Measurements from ENCODE around the gene SLCO2A1. TPM values are rescaled to one million over a fixed set of nuclear protein-coding genes. Genes with fewer than 3 reads are reported as not detected.

Gene SLCO2A1
- total and polyA plus RNA-seq, 11 donors: 2.8 to 28.4 (median 13.9) TPM

- Histone ChIP-seq H3K4me3 (no peak overlapping the region), H3K27ac (no peak overlapping the region), H3K36me3 (no peaks in the 10 kb centered on the region), H3K9me3 (no peaks in the 10 kb centered on the region), H3K27me3 (peaks cover 0 to 5% (median 0%) of the 10 kb centered on the region in 9 donors), H3K4me1 (no peaks in the 10 kb centered on the region)
- no peak for ATAC-seq
- no peak for TF ChIP-seq CTCF (IDR thresholded peaks at IDR 0.05)
- no peak for TF ChIP-seq POLR2A (IDR thresholded peaks at IDR 0.05)
- intact Hi-C loops (cut with DNase I): no loop called here
- 75 to 86% (median 78%) methylated on average over 9 of the region's 9 CpGs for WGBS, 4 donors
- DNase-seq: no peak
Observed at GRCh38 chr3:133998691-133999241, 31.0 kb downstream of the SLCO2A1 start.

GRCh38 chr3:133997871-133998635 lies 31.7 kb downstream of the SLCO2A1 start:
- TF ChIP-seq CTCF (IDR thresholded peaks at IDR 0.05): no peak
- TF ChIP-seq POLR2A (IDR thresholded peaks at IDR 0.05): no peak
- no peak for DNase-seq
- Histone ChIP-seq H3K27ac (no peak overlapping the region), H3K27me3 (peaks cover 0 to 5% (median 0%) of the 10 kb centered on the region in 9 donors), H3K4me1 (peaks cover 0 to 6% (median 0%) of the 10 kb centered on the region in 12 donors), H3K9me3 (no peaks in the 10 kb centered on the region), H3K4me3 (no peak overlapping the region), H3K36me3 (no peaks in the 10 kb centered on the region)
- no peak for ATAC-seq
- WGBS, 4 donors: 80 to 85% (median 82%) methylated on average over 8 to 9 of the region's 9 CpGs
- intact Hi-C loops (cut with DNase I): no loop called here

- DNase-seq: no peak
Observed at GRCh38 chr3:133996996-133997395, 32.7 kb downstream of the SLCO2A1 start.

More at GRCh38 chr3:133996996-133997395, 32.7 kb downstream of the SLCO2A1 start:
- H3K27ac ChIP-seq: no peak overlapping the region
- 89 to 95% (median 93%) methylated on average over 5 of the region's 5 CpGs for WGBS, 4 donors
- no peak for ATAC-seq
- TF ChIP-seq POLR2A (IDR thresholded peaks at IDR 0.05) (no peak), CTCF (IDR thresholded peaks at IDR 0.05) (no peak)
- H3K9me3 ChIP-seq: no peaks in the 10 kb centered on the region
- no peaks in the 10 kb centered on the region for H3K36me3 ChIP-seq
- intact Hi-C loops (cut with DNase I): no loop called here
- H3K27me3 ChIP-seq: peaks cover 0 to 5% (median 0%) of the 10 kb centered on the region in 9 donors
- H3K4me3 ChIP-seq: no peak overlapping the region
- peaks cover 0 to 14% (median 4%) of the 10 kb centered on the region in 12 donors for H3K4me1 ChIP-seq
